Measurements from ENCODE around the gene CCDC137. TPM values are rescaled to one million over a fixed set of nuclear protein-coding genes. Genes with fewer than 3 reads are reported as not detected.
A peak's percentile ranks its signal among the peaks of the same experiment; 100 is the strongest.

The CCDC137 gene
- total and polyA plus RNA-seq, 2 of the 13 experiments (the other 11 are each of a cell fraction or from before 2014, with no cell fraction given), result 14.6 to 39.1 TPM

DNA sequence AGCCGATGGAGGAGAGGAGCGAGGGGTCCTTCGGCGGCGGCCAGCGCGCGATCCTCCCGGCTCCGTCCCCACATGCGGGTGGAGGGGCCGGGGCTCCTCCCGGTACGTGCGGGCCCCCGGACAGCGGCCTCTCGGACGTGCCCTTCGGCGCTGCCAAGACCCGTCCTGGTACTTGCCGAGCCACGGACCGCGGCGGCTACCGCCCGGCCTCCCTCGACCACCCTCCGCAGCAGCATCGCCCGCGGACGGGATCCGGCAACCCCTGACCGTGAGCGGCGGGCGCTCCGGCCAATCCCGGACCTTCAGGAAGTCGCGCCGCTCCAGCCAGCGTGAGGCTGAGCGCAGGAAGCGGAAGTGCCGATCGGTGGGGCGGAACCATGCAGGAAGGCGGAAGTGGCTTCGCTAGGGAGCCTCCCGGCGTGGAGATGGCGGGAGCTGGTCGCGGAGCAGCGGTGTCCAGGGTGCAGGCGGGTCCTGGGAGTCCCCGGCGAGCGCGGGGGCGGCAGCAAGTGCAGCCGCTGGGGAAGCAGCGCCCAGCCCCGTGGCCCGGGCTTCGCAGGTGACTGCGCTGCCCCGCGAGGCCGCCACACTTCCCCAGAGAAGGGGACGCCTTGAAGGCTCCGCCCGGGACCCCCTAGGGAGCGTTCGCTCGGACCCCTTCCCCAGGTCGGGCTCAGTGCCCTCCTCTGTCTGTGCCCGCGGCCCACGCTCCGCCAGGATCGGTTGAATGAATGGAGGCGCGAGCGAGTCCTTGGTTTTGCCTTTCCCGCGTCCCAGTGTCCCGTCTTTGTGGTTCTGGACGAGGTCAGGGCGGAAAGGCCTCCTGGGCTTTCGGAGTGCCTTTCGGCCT is at the start of gene CCDC137, which contains the start of gene OXLD1 (continued):
- TF ChIP-seq ZBTB10 (CRISPR knock-in tag; IDR thresholded peaks at IDR 0.05; ENCODE audit: borderline replicate concordance) (peak; percentile 47; the same call in 1 of the 2 replicates), ZSCAN20 (CRISPR knock-in tag; IDR thresholded peaks at IDR 0.05; ENCODE audit: borderline replicate concordance) (no peak), KAT8 (CRISPR knock-in tag; IDR thresholded peaks at IDR 0.05) (peak; percentile 99), ZNF605 (CRISPR knock-in tag; IDR thresholded peaks at IDR 0.05) (no peak; the same call in 1 of the 2 replicates), PAXIP1 (CRISPR knock-in tag; conservative IDR thresholded peaks at IDR 0.05) (peak; percentile 49; the same call in 1 of the 2 replicates), KAT7 (CRISPR knock-in tag; IDR thresholded peaks at IDR 0.05; ENCODE audit: borderline replicate concordance) (peak; percentile 43; the same call in 1 of the 2 replicates), ARNT (IDR thresholded peaks at IDR 0.05) (no peak), RORA (CRISPR knock-in tag; IDR thresholded peaks at IDR 0.05) (no peak), NCOA5 (CRISPR knock-in tag; IDR thresholded peaks at IDR 0.05) (no peak), SETDB1 (CRISPR knock-in tag; IDR thresholded peaks at IDR 0.05; ENCODE audit: borderline replicate concordance) (no peak), NFYB (CRISPR knock-in tag; IDR thresholded peaks at IDR 0.05) (peak; percentile 99), SMAD1 (CRISPR knock-in tag; IDR thresholded peaks at IDR 0.05; ENCODE audit: borderline replicate concordance, low read depth) (peak; percentile 82; the same call in 1 of the 2 replicates), TP53 (CRISPR knock-in tag; conservative IDR thresholded peaks at IDR 0.05) (no peak), MTA1 (CRISPR knock-in tag; IDR thresholded peaks at IDR 0.05; ENCODE audit: borderline replicate concordance) (0 out of 2 replicates have a peak, but pooled peaks have one; percentile 53)
- TF ChIP-seq, protein P1, sequence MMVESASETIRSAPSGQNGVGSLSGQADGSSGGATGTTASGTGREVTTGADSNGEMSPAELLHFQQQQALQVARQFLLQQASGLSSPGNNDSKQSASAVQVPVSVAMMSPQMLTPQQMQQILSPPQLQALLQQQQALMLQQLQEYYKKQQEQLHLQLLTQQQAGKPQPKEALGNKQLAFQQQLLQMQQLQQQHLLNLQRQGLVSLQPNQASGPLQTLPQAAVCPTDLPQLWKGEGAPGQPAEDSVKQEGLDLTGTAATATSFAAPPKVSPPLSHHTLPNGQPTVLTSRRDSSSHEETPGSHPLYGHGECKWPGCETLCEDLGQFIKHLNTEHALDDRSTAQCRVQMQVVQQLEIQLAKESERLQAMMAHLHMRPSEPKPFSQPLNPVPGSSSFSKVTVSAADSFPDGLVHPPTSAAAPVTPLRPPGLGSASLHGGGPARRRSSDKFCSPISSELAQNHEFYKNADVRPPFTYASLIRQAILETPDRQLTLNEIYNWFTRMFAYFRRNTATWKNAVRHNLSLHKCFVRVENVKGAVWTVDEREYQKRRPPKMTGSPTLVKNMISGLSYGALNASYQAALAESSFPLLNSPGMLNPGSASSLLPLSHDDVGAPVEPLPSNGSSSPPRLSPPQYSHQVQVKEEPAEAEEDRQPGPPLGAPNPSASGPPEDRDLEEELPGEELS (CRISPR knock-in tag; IDR thresholded peaks at IDR 0.05), result peak; percentile 36; the same call in 1 of the 2 replicates
- TF ChIP-seq, protein P2, sequence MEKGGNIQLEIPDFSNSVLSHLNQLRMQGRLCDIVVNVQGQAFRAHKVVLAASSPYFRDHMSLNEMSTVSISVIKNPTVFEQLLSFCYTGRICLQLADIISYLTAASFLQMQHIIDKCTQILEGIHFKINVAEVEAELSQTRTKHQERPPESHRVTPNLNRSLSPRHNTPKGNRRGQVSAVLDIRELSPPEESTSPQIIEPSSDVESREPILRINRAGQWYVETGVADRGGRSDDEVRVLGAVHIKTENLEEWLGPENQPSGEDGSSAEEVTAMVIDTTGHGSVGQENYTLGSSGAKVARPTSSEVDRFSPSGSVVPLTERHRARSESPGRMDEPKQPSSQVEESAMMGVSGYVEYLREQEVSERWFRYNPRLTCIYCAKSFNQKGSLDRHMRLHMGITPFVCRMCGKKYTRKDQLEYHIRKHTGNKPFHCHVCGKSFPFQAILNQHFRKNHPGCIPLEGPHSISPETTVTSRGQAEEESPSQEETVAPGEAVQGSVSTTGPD (CRISPR knock-in tag; IDR thresholded peaks at IDR 0.05), result no peak
